Peyer's patch (tissue), 4 donors: ENCODE measurements around the gene RFTN1. TPM values are rescaled to one million over a fixed set of nuclear protein-coding genes. Genes with fewer than 3 reads are reported as not detected.

ENCODE experiments used
- DNase-seq, 3 donors: peaks; one replicate each; pipeline ENCODE4 v3.0.0-alpha.2; 2017 to 2019
- H3K27ac ChIP-seq, 4 donors: fragments of 200-600 bp; sonication (generic); one replicate each; pipeline ENCODE4 v1.5.1; 2016 to 2019
- H3K27me3 ChIP-seq, 2 donors: fragments of 200-600 bp; sonication (generic); one replicate each; pipeline ENCODE4 v1.5.1; 2019
- H3K36me3 ChIP-seq, 3 donors: fragments of 200-600 bp; sonication (generic); one replicate each; pipeline ENCODE4 v1.5.1; 2016 to 2019
- H3K4me1 ChIP-seq, 4 donors: fragments of 200-600 bp; sonication (generic); one replicate each; pipeline ENCODE4 v1.5.1; 2016 to 2019
- H3K4me3 ChIP-seq, 4 donors: fragments of 200-600 bp; sonication (generic); 1 replicate in 3 of 4; 2 replicates in 1 of 4; pipeline ENCODE4 v1.5.1; 2016 to 2019; ENCODE audit warnings: mild to moderate bottlenecking in 1 of 4
- H3K9me3 ChIP-seq, 4 donors: fragments of 200-600 bp; sonication (generic); one replicate each; pipeline ENCODE4 v1.5.1; 2016 to 2019; ENCODE audit warnings: mild to moderate bottlenecking in 1 of 4
- CTCF ChIP-seq, 6 experiments: fragments of 450-650 bp in 4 of 6; fragments of 200-600 bp in 2 of 6; sonication (generic) in 1 of 6; IDR thresholded peaks; one replicate each; pipeline ENCODE4 v1.5.1; 2017 to 2019; ENCODE audit warnings: antibody characterized with exemption in 6 of 6, mild to moderate bottlenecking in 3 of 6, moderate library complexity in 1 of 6
- POLR2A ChIP-seq, 2 donors: fragments of 450-650 bp; IDR thresholded peaks; one replicate each; pipeline ENCODE4 v1.5.1; 2017; ENCODE audit warnings: antibody characterized with exemption in 2 of 2, mild to moderate bottlenecking in 2 of 2, moderate library complexity in 2 of 2
- total RNA-seq, 4 donors: library from RNA; depleted of rRNA; stranded (reverse); fragments of >200 nt; gene quantifications; one replicate each; pipeline ENCODE4 v1.1.0, GENCODE V29; 2016

RFTN1 gene
- total RNA-seq, 4 donors from 2014 or later = 6.1 to 135 (median 32.0) TPM

GRCh38 chr3:16463914-16464313 lies 49.6 kb downstream of the RFTN1 start:
- Histone ChIP-seq H3K36me3 (no peaks in the 10 kb centered on the region), H3K9me3 (no peaks in the 10 kb centered on the region), H3K4me3 (no peak overlapping the region), H3K27me3 (no peaks in the 10 kb centered on the region), H3K4me1 (peaks cover 0 to 9% (median 0%) of the 10 kb centered on the region in 4 donors), H3K27ac (no peak overlapping the region)
- TF ChIP-seq CTCF (IDR thresholded peaks at IDR 0.05) (no peak), POLR2A (IDR thresholded peaks at IDR 0.05) (no peak)
- DNase-seq = no peak

- H3K4me1 ChIP-seq = peaks cover 0 to 3% (median 0%) of the 10 kb centered on the region in 4 donors
- H3K4me3 ChIP-seq = no peak overlapping the region
- no peak overlapping the region for H3K27ac ChIP-seq
- no peaks in the 10 kb centered on the region for H3K27me3 ChIP-seq
- H3K9me3 ChIP-seq = no peaks in the 10 kb centered on the region
- no peak for DNase-seq
- TF ChIP-seq POLR2A (IDR thresholded peaks at IDR 0.05) = no peak
- TF ChIP-seq CTCF (IDR thresholded peaks at IDR 0.05) = no peak
- no peaks in the 10 kb centered on the region for H3K36me3 ChIP-seq
Measured at GRCh38 chr3:16463119-16463518, 50.4 kb downstream of the RFTN1 start.

GRCh38 chr3:16462679-16463078 lies 50.8 kb downstream of the RFTN1 start:
- Histone ChIP-seq H3K4me1 (no peaks in the 10 kb centered on the region), H3K27me3 (no peaks in the 10 kb centered on the region), H3K4me3 (no peak overlapping the region), H3K27ac (no peak overlapping the region), H3K9me3 (no peaks in the 10 kb centered on the region), H3K36me3 (no peaks in the 10 kb centered on the region)
- TF ChIP-seq CTCF (IDR thresholded peaks at IDR 0.05) (no peak), POLR2A (IDR thresholded peaks at IDR 0.05) (no peak)
- DNase-seq = no peak

- Histone ChIP-seq H3K4me1 (no peaks in the 10 kb centered on the region), H3K9me3 (no peaks in the 10 kb centered on the region), H3K27ac (no peak overlapping the region), H3K4me3 (no peak overlapping the region), H3K27me3 (no peaks in the 10 kb centered on the region), H3K36me3 (no peaks in the 10 kb centered on the region)
- no peak for DNase-seq
- TF ChIP-seq POLR2A (IDR thresholded peaks at IDR 0.05) = no peak
- TF ChIP-seq CTCF (IDR thresholded peaks at IDR 0.05) = no peak
Measured at GRCh38 chr3:16461463-16462245, 51.8 kb downstream of the RFTN1 start.

GRCh38 chr3:16460886-16461285 lies 52.6 kb downstream of the RFTN1 start:
- Histone ChIP-seq H3K27me3 (no peaks in the 10 kb centered on the region), H3K4me3 (no peak overlapping the region), H3K27ac (no peak overlapping the region), H3K36me3 (no peaks in the 10 kb centered on the region), H3K9me3 (no peaks in the 10 kb centered on the region), H3K4me1 (no peaks in the 10 kb centered on the region)
- no peak for DNase-seq
- TF ChIP-seq CTCF (IDR thresholded peaks at IDR 0.05) = no peak
